Stimulated activated naive CD8-positive, alpha-beta T cell treated with anti-CD3 and anti-CD28 coated beads, Interleukin-15, Interleukin-2, amounts not matched to agents 100 ng/mL and 50 ng/mL, for 24 hours (primary cell): ENCODE results near the gene AIP.
"Not testable (repeated sequence)": the region's sequence is repeated elsewhere in the genome, so short reads cannot be mapped to it uniquely, and the experiment has no call there.

Source experiments
- H3K27ac Mint-ChIP-seq: one replicate; pipeline ENCODE4 v1.8.0; 2021; ENCODE audit warnings: mild to moderate bottlenecking, mixed read lengths
- H3K27me3 Mint-ChIP-seq: one replicate; pipeline ENCODE4 v1.8.0; 2021; ENCODE audit warnings: mixed read lengths
- H3K36me3 Mint-ChIP-seq: one replicate; pipeline ENCODE4 v1.8.0; 2021; ENCODE audit warnings: low read depth, mixed read lengths
- H3K4me1 Mint-ChIP-seq: one replicate; pipeline ENCODE4 v1.8.0; 2021; ENCODE audit warnings: low read depth, mixed read lengths
- H3K4me3 Mint-ChIP-seq: one replicate; pipeline ENCODE4 v1.8.0; 2021; ENCODE audit warnings: mild to moderate bottlenecking, mixed read lengths
- H3K9me3 Mint-ChIP-seq: one replicate; pipeline ENCODE4 v1.8.0; 2021; ENCODE audit warnings: mixed read lengths

AIP gene

GRCh38 chr11:67457453-67457852 is 25.4 kb upstream of the AIP start:
- Mint-ChIP-seq H3K36me3 (no peaks in the 10 kb centered on the region), H3K9me3 (no peaks in the 10 kb centered on the region), H3K4me1 (peaks cover 17% of the 10 kb centered on the region), H3K4me3 (no peak overlapping the region), H3K27ac (no peak overlapping the region), H3K27me3 (no peaks in the 10 kb centered on the region)

GRCh38 chr11:67458266-67458665 is 24.6 kb upstream of the AIP start:
- no peaks in the 10 kb centered on the region for H3K36me3 Mint-ChIP-seq
- peaks cover 17% of the 10 kb centered on the region for H3K4me1 Mint-ChIP-seq
- H3K27me3 Mint-ChIP-seq: no peaks in the 10 kb centered on the region
- H3K27ac Mint-ChIP-seq: no peak overlapping the region
- H3K9me3 Mint-ChIP-seq: no peaks in the 10 kb centered on the region
- H3K4me3 Mint-ChIP-seq: no peak overlapping the region

GRCh38 chr11:67463186-67463585 is 19.6 kb upstream of the AIP start:
- Mint-ChIP-seq H3K4me1 (peaks cover 44% of the 10 kb centered on the region), H3K36me3 (no peaks in the 10 kb centered on the region), H3K27me3 (no peaks in the 10 kb centered on the region), H3K27ac (no peak overlapping the region), H3K4me3 (no peak overlapping the region), H3K9me3 (no peaks in the 10 kb centered on the region)

- Mint-ChIP-seq H3K4me3 (peak overlapping the region; percentile 87), H3K9me3 (no peaks in the 10 kb centered on the region), H3K36me3 (no peaks in the 10 kb centered on the region), H3K27me3 (no peaks in the 10 kb centered on the region), H3K27ac (peak overlapping the region; percentile 55), H3K4me1 (peaks cover 44% of the 10 kb centered on the region)
Observed at GRCh38 chr11:67463680-67464410, 19.0 kb upstream of the AIP start.

GRCh38 chr11:67464411-67465188 is 18.2 kb upstream of the AIP start:
- no peaks in the 10 kb centered on the region for H3K27me3 Mint-ChIP-seq
- H3K9me3 Mint-ChIP-seq: no peaks in the 10 kb centered on the region
- H3K27ac Mint-ChIP-seq: peak overlapping the region; percentile 85
- peak overlapping the region; percentile 87 for H3K4me3 Mint-ChIP-seq
- H3K4me1 Mint-ChIP-seq: peaks cover 42% of the 10 kb centered on the region
- no peaks in the 10 kb centered on the region for H3K36me3 Mint-ChIP-seq

GRCh38 chr11:67465189-67465510 is 17.7 kb upstream of the AIP start:
- Mint-ChIP-seq H3K4me1 (peaks cover 37% of the 10 kb centered on the region), H3K4me3 (peak overlapping the region; percentile 87), H3K36me3 (no peaks in the 10 kb centered on the region), H3K9me3 (no peaks in the 10 kb centered on the region), H3K27me3 (no peaks in the 10 kb centered on the region), H3K27ac (peak overlapping the region; percentile 85)

GRCh38 chr11:67465530-67465929 is 17.3 kb upstream of the AIP start:
- Mint-ChIP-seq H3K4me3 (peak overlapping the region; percentile 87), H3K27ac (peak overlapping the region; percentile 85), H3K4me1 (peaks cover 37% of the 10 kb centered on the region)
- not testable (repeated sequence) for H3K36me3 Mint-ChIP-seq, H3K9me3 Mint-ChIP-seq, H3K27me3 Mint-ChIP-seq

- H3K27me3 Mint-ChIP-seq: no peaks in the 10 kb centered on the region
- no peak overlapping the region for H3K4me3 Mint-ChIP-seq
- no peaks in the 10 kb centered on the region for H3K9me3 Mint-ChIP-seq
- H3K27ac Mint-ChIP-seq: no peak overlapping the region
- peaks cover 35% of the 10 kb centered on the region for H3K4me1 Mint-ChIP-seq
- H3K36me3 Mint-ChIP-seq: no peaks in the 10 kb centered on the region
Observed at GRCh38 chr11:67466367-67466766, 16.5 kb upstream of the AIP start.

GRCh38 chr11:67466962-67467771 is 15.7 kb upstream of the AIP start:
- H3K27me3 Mint-ChIP-seq: no peaks in the 10 kb centered on the region
- H3K27ac Mint-ChIP-seq: peak overlapping the region; percentile 88
- H3K4me1 Mint-ChIP-seq: peaks cover 35% of the 10 kb centered on the region
- H3K4me3 Mint-ChIP-seq: peak overlapping the region; percentile 91
- no peaks in the 10 kb centered on the region for H3K9me3 Mint-ChIP-seq
- no peaks in the 10 kb centered on the region for H3K36me3 Mint-ChIP-seq

GRCh38 chr11:67468056-67468455 is 14.8 kb upstream of the AIP start:
- H3K27me3 Mint-ChIP-seq: no peaks in the 10 kb centered on the region
- peaks cover 35% of the 10 kb centered on the region for H3K4me1 Mint-ChIP-seq
- H3K4me3 Mint-ChIP-seq: peak overlapping the region; percentile 91
- H3K9me3 Mint-ChIP-seq: no peaks in the 10 kb centered on the region
- no peaks in the 10 kb centered on the region for H3K36me3 Mint-ChIP-seq
- H3K27ac Mint-ChIP-seq: peak overlapping the region; percentile 88

GRCh38 chr11:67468456-67468758 is 14.4 kb upstream of the AIP start:
- Mint-ChIP-seq H3K4me1 (peaks cover 35% of the 10 kb centered on the region), H3K27me3 (no peaks in the 10 kb centered on the region), H3K9me3 (no peaks in the 10 kb centered on the region), H3K27ac (peak overlapping the region; percentile 88), H3K36me3 (no peaks in the 10 kb centered on the region), H3K4me3 (peak overlapping the region; percentile 91)

- Mint-ChIP-seq H3K9me3 (no peaks in the 10 kb centered on the region), H3K27me3 (no peaks in the 10 kb centered on the region), H3K4me3 (peak within 1 kb of the TSS; percentile 91), H3K36me3 (no peaks in the 10 kb centered on the region), H3K4me1 (peaks cover 35% of the 10 kb centered on the region), H3K27ac (peak within 1 kb of the TSS; percentile 88)
Observed at GRCh38 chr11:67468759-67469507, 13.9 kb upstream of the AIP start, which contains the start of gene TMEM134. Gene TMEM134, minus strand, starts transcription at chr11:67469251. Its CDS starts 59 bp downstream, at chr11:67469192.

- H3K4me3 Mint-ChIP-seq: peak overlapping the region; percentile 75
- H3K36me3 Mint-ChIP-seq: no peaks in the 10 kb centered on the region
- H3K9me3 Mint-ChIP-seq: no peaks in the 10 kb centered on the region
- peak overlapping the region; percentile 86 for H3K27ac Mint-ChIP-seq
- H3K27me3 Mint-ChIP-seq: no peaks in the 10 kb centered on the region
- peaks cover 30% of the 10 kb centered on the region for H3K4me1 Mint-ChIP-seq
Observed at GRCh38 chr11:67469508-67469811, 13.4 kb upstream of the AIP start.

- Mint-ChIP-seq H3K4me3 (peak overlapping the region; percentile 75), H3K9me3 (no peaks in the 10 kb centered on the region), H3K36me3 (no peaks in the 10 kb centered on the region), H3K27ac (peak overlapping the region; percentile 61), H3K27me3 (no peaks in the 10 kb centered on the region), H3K4me1 (peaks cover 26% of the 10 kb centered on the region)
Observed at GRCh38 chr11:67470337-67471002, 12.4 kb upstream of the AIP start.
